ENCODE measurements around the gene ZNF777. TPM values are rescaled to one million over a fixed set of nuclear protein-coding genes. Genes with fewer than 3 reads are reported as not detected.
A peak's percentile ranks its signal among the peaks of the same experiment; 100 is the strongest.

ZNF777 gene
- total and polyA plus RNA-seq, 8 donors, result 4.0 to 8.0 (median 6.1) TPM

GRCh38 chr7:149477494-149478443, 16.9 kb upstream of the ZNF777 start:
- ATAC-seq, result no peak
- TF ChIP-seq CTCF (IDR thresholded peaks at IDR 0.05), result no peak
- H3K9me3 ChIP-seq, result no peaks in the 10 kb centered on the region
- no peaks in the 10 kb centered on the region for H3K27me3 ChIP-seq
- 94% methylated on average over 18 of the region's 18 CpGs for WGBS, 2 donors
- intact Hi-C loops (cut with DNase I), result no loop called here
- H3K27ac ChIP-seq, result no peak overlapping the region
- H3K4me1 ChIP-seq, result no peaks in the 10 kb centered on the region
- DNase-seq, result no peak
- H3K36me3 ChIP-seq, result peaks cover 4 to 29% (median 8%) of the 10 kb centered on the region in 3 donors
- FAIRE-seq, result no peak
- no peak overlapping the region for H3K4me3 ChIP-seq

- DNase-seq (no peak), FAIRE-seq (no peak), ATAC-seq (no peak)
- WGBS, 2 donors, result 95% methylated on average over 12 of the region's 12 CpGs
- TF ChIP-seq CTCF (IDR thresholded peaks at IDR 0.05), result no peak
- Histone ChIP-seq H3K9me3 (no peaks in the 10 kb centered on the region), H3K4me3 (no peak overlapping the region), H3K36me3 (peaks cover 4 to 29% (median 8%) of the 10 kb centered on the region in 3 donors), H3K4me1 (no peaks in the 10 kb centered on the region), H3K27me3 (no peaks in the 10 kb centered on the region), H3K27ac (no peak overlapping the region)
- intact Hi-C loops (cut with DNase I), result no loop called here
Observed at GRCh38 chr7:149476791-149477190, 15.9 kb upstream of the ZNF777 start.

- Histone ChIP-seq H3K27me3 (no peaks in the 10 kb centered on the region), H3K4me1 (no peaks in the 10 kb centered on the region), H3K27ac (no peak overlapping the region), H3K36me3 (peaks cover 4 to 29% (median 8%) of the 10 kb centered on the region in 3 donors), H3K9me3 (no peaks in the 10 kb centered on the region), H3K4me3 (no peak overlapping the region)
- TF ChIP-seq CTCF (IDR thresholded peaks at IDR 0.05), result no peak
- FAIRE-seq, result no peak
- intact Hi-C loops (cut with DNase I), result no loop called here
- DNase-seq, result no peak
- 94 to 95% methylated on average over 21 of the region's 21 CpGs for WGBS, 2 donors
- ATAC-seq, result no peak
Observed at GRCh38 chr7:149475121-149476045, 14.5 kb upstream of the ZNF777 start.

- intact Hi-C loops (cut with DNase I), result no loop called here
- Histone ChIP-seq H3K9me3 (no peaks in the 10 kb centered on the region), H3K27ac (no peak overlapping the region), H3K4me3 (no peak overlapping the region), H3K36me3 (peaks cover 4 to 29% (median 8%) of the 10 kb centered on the region in 3 donors), H3K4me1 (no peaks in the 10 kb centered on the region), H3K27me3 (no peaks in the 10 kb centered on the region)
- FAIRE-seq (no peak), ATAC-seq (no peak), DNase-seq (peak in 3 of 6 donors; percentile 10 to 81 (median 50))
- TF ChIP-seq CTCF (IDR thresholded peaks at IDR 0.05), result no peak
- WGBS, 2 donors, result 94 to 95% methylated on average over 76 to 77 of the region's 77 CpGs
Observed at GRCh38 chr7:149474309-149475120, 13.7 kb upstream of the ZNF777 start.

Data from pancreas (tissue), 10 donors.